ENCODE results near the gene FRMD8. TPM values are rescaled to one million over a fixed set of nuclear protein-coding genes. Genes with fewer than 3 reads are reported as not detected.

The FRMD8 gene
- total RNA-seq, 1 donor from 2014 or later = 9.7 TPM

- ATAC-seq (peak; percentile 3), DNase-seq (no peak)
- intact Hi-C loops (cut with micrococcal nuclease) = no loop called here
Observed at GRCh38 chr11:65390099-65390941, 3.9 kb downstream of the FRMD8 start.

GRCh38 chr11:65390996-65391395 lies 4.6 kb downstream of the FRMD8 start:
- ATAC-seq (peak; percentile 42), DNase-seq (peak; percentile 53)
- intact Hi-C loops (cut with micrococcal nuclease) = no loop called here

- intact Hi-C loops (cut with micrococcal nuclease) = no loop called here
- no peak for ATAC-seq
- DNase-seq = no peak
Observed at GRCh38 chr11:65392186-65392829, 5.9 kb downstream of the FRMD8 start.

GRCh38 chr11:65392899-65393298 lies 6.5 kb downstream of the FRMD8 start:
- intact Hi-C loops (cut with micrococcal nuclease) = no loop called here
- ATAC-seq = no peak
- DNase-seq = no peak

- intact Hi-C loops (cut with micrococcal nuclease) = no loop called here
- DNase-seq (no peak), ATAC-seq (no peak)
Observed at GRCh38 chr11:65393513-65394079, 7.2 kb downstream of the FRMD8 start.

GRCh38 chr11:65394125-65394536 lies 7.7 kb downstream of the FRMD8 start:
- ATAC-seq (no peak), DNase-seq (no peak)
- intact Hi-C loops (cut with micrococcal nuclease) = no loop called here

GRCh38 chr11:65395961-65396530 lies 9.6 kb downstream of the FRMD8 start:
- intact Hi-C loops (cut with micrococcal nuclease) = no loop called here
- DNase-seq (no peak), ATAC-seq (no peak)

GRCh38 chr11:65396769-65397745 lies 10.6 kb downstream of the FRMD8 start:
- intact Hi-C loops (cut with micrococcal nuclease) = no loop called here
- ATAC-seq = no peak
- no peak for DNase-seq

- ATAC-seq (no peak), DNase-seq (no peak)
- intact Hi-C loops (cut with micrococcal nuclease) = no loop called here
Observed at GRCh38 chr11:65398362-65398910, 12.0 kb downstream of the FRMD8 start.

- intact Hi-C loops (cut with micrococcal nuclease) = no loop called here
- DNase-seq = no peak
- no peak for ATAC-seq
Observed at GRCh38 chr11:65399249-65399648, 12.8 kb downstream of the FRMD8 start.

GRCh38 chr11:65399845-65400244 lies 13.4 kb downstream of the FRMD8 start:
- DNase-seq = no peak

GRCh38 chr11:65400307-65401072 lies 14.1 kb downstream of the FRMD8 start:
- intact Hi-C loops (cut with micrococcal nuclease) = no loop called here
- DNase-seq (no peak), ATAC-seq (no peak)

More at GRCh38 chr11:65399845-65400244, 13.4 kb downstream of the FRMD8 start:
- ATAC-seq = no peak
- intact Hi-C loops (cut with micrococcal nuclease) = no loop called here

GRCh38 chr11:65401073-65401802 lies 14.8 kb downstream of the FRMD8 start:
- DNase-seq (no peak), ATAC-seq (no peak)
- intact Hi-C loops (cut with micrococcal nuclease) = no loop called here

- intact Hi-C loops (cut with micrococcal nuclease) = no loop called here
- ATAC-seq (no peak), DNase-seq (no peak)
Observed at GRCh38 chr11:65401803-65402248, 15.4 kb downstream of the FRMD8 start.

- DNase-seq = no peak
- ATAC-seq = no peak
- intact Hi-C loops (cut with micrococcal nuclease) = no loop called here
Observed at GRCh38 chr11:65402790-65403189, 16.4 kb downstream of the FRMD8 start.

- DNase-seq = no peak
- intact Hi-C loops (cut with micrococcal nuclease) = no loop called here
- ATAC-seq = peak; percentile 51
Observed at GRCh38 chr11:65403607-65404121, 17.2 kb downstream of the FRMD8 start.

GRCh38 chr11:65404210-65404609 lies 17.8 kb downstream of the FRMD8 start:
- DNase-seq = no peak
- intact Hi-C loops (cut with micrococcal nuclease) = no loop called here
- no peak for ATAC-seq

All from left ventricle myocardium superior (tissue), 1 donor.